Upper lobe of left lung (tissue), 4 donors: ENCODE measurements around the gene HBQ1.

Source experiments
- CTCF ChIP-seq, 6 experiments: fragments of 450-650 bp in 4 of 6; fragments of 200-600 bp in 2 of 6; sonication (generic) in 2 of 6; IDR thresholded peaks; one replicate each; pipeline ENCODE4 v1.5.1; 2016 to 2019; ENCODE audit warnings: antibody characterized with exemption in 6 of 6
- POLR2A ChIP-seq, 4 donors: fragments of 450-650 bp; IDR thresholded peaks; one replicate each; pipeline ENCODE4 v1.5.1; 2016 to 2017; ENCODE audit warnings: antibody characterized with exemption in 4 of 4, mild to moderate bottlenecking in 2 of 4

- TF ChIP-seq POLR2A (IDR thresholded peaks at IDR 0.05): no peak
- no peak for TF ChIP-seq CTCF (IDR thresholded peaks at IDR 0.05)
Measured at GRCh38 chr16:220021-220420, 39.8 kb downstream of the HBQ1 start.
